Cardiac muscle cell (in vitro differentiated cells and primary cell): Measurements from ENCODE around the gene GH2. TPM values are rescaled to one million over a fixed set of nuclear protein-coding genes. Genes with fewer than 3 reads are reported as not detected.
"Not testable (repeated sequence)": the region's sequence is repeated elsewhere in the genome, so short reads cannot be mapped to it uniquely, and the experiment has no call there.

Experiments used
- DNase-seq, 2 donors: peaks; one replicate each; pipeline versions ENCODE4 v3.0.0 to v3.0.0-alpha.2; 2010 to 2017; ENCODE audit warnings: low read depth in 1 of 2, low spot score in 1 of 2
- H3K27ac ChIP-seq: fragments of 200-600 bp; sonication (generic); 2 replicates; pipeline ENCODE4 v1.5.1; 2016
- H3K27me3 ChIP-seq: fragments of 200-600 bp; sonication (generic); 2 replicates; pipeline ENCODE4 v1.6.0; 2016; ENCODE audit warnings: control low read depth
- H3K36me3 ChIP-seq: fragments of 200-600 bp; sonication (generic); 2 replicates; pipeline ENCODE4 v1.5.1; 2016; ENCODE audit warnings: control low read depth
- H3K4me1 ChIP-seq: fragments of 200-600 bp; sonication (generic); 2 replicates; pipeline ENCODE4 v1.8.1; 2017; ENCODE audit warnings: low read depth, mild to moderate bottlenecking, mixed run types
- H3K4me3 ChIP-seq: fragments of 200-600 bp; sonication (generic); 2 replicates; pipeline ENCODE4 v1.5.1; 2016; ENCODE audit warnings: mild to moderate bottlenecking
- H3K9me3 ChIP-seq: fragments of 200-600 bp; sonication (generic); 2 replicates; pipeline ENCODE4 v1.5.1; 2017; ENCODE audit warnings: low read depth, mild to moderate bottlenecking, control low read depth
- CTCF ChIP-seq: IDR thresholded peaks from 2 replicates; pipeline ENCODE4 v1.5.1; 2012; ENCODE audit warnings: low read depth, mild to moderate bottlenecking, low read length
- polyA plus RNA-seq: library from polyadenylated mRNA; unstranded; fragments of >200 nt; fragmentation: Nextera tagmentation; extraction: Ambion mirVana; gene quantifications from 2 replicates; pipeline ENCODE4 v1.2.1, GENCODE V29; 2016
- total RNA-seq: library from RNA; depleted of rRNA; stranded (reverse); fragments of >200 nt; gene quantifications from 2 replicates; pipeline ENCODE4 v1.2.3, GENCODE V29; 2016

GH2 gene
- total and polyA plus RNA-seq, 2 experiments from 2014 or later, result 0.35 TPM; not detected in 1

- H3K4me3 ChIP-seq, result no peak overlapping the region
- TF ChIP-seq CTCF, result peak; percentile 9
- peak in 1 of 2 donors; percentile 8 for DNase-seq
These were observed 36.6 kb upstream of the GH2 start for GRCh38 chr17:63918305-63918704.

GRCh38 chr17:63917646-63918045 lies 35.9 kb upstream of the GH2 start:
- H3K27me3 ChIP-seq, result peaks cover 4% of the 10 kb centered on the region
- no peak overlapping the region for H3K4me3 ChIP-seq
- no peak overlapping the region for H3K27ac ChIP-seq
- H3K9me3 ChIP-seq, result no peaks in the 10 kb centered on the region
- DNase-seq, result no peak
- no peak for TF ChIP-seq CTCF
- no peaks in the 10 kb centered on the region for H3K4me1 ChIP-seq
- H3K36me3 ChIP-seq, result no peaks in the 10 kb centered on the region

More at GRCh38 chr17:63918305-63918704, 36.6 kb upstream of the GH2 start:
- Histone ChIP-seq H3K9me3 (no peaks in the 10 kb centered on the region), H3K4me1 (no peaks in the 10 kb centered on the region), H3K27me3 (peaks cover 4% of the 10 kb centered on the region), H3K36me3 (no peaks in the 10 kb centered on the region), H3K27ac (no peak overlapping the region)

- not testable (repeated sequence) for DNase-seq
These were observed 35.5 kb upstream of the GH2 start for GRCh38 chr17:63917206-63917605.

DNA sequence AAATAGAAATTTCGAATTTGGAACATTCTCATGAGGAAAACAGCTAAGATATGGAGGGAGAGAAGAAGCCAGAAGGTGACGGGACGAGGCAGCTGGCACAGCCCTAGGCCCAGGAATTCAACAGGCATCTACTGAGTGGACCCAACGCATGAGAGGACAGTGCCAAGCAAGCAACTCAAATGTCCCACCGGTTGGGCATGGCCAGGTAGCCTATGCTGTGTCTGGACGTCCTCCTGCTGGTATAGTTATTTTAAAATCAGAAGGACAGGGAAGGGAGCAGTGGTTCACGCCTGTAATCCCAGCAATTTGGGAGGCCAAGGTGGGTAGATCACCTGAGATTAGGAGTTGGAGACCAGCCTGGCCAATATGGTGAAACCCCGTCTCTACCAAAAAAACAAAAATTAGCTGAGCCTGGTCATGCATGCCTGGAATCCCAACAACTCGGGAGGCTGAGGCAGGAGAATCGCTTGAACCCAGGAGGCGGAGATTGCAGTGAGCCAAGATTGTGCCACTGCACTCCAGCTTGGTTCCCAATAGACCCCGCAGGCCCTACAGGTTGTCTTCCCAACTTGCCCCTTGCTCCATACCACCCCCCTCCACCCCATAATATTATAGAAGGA lies 34.9 kb upstream of the GH2 start:
- Histone ChIP-seq H3K4me1 (no peaks in the 10 kb centered on the region), H3K9me3 (no peaks in the 10 kb centered on the region), H3K36me3 (no peaks in the 10 kb centered on the region), H3K27ac (no peak overlapping the region), H3K27me3 (peaks cover 4% of the 10 kb centered on the region), H3K4me3 (no peak overlapping the region)
- no peak for TF ChIP-seq CTCF
- no peak for DNase-seq

More at GRCh38 chr17:63917206-63917605, 35.5 kb upstream of the GH2 start:
- H3K36me3 ChIP-seq, H3K4me1 ChIP-seq, H3K4me3 ChIP-seq, H3K27me3 ChIP-seq, H3K9me3 ChIP-seq, H3K27ac ChIP-seq: not testable (repeated sequence)

- H3K4me3 ChIP-seq, DNase-seq, H3K27me3 ChIP-seq, H3K4me1 ChIP-seq, H3K9me3 ChIP-seq, H3K36me3 ChIP-seq, H3K27ac ChIP-seq: not testable (repeated sequence)
These were observed 34.0 kb upstream of the GH2 start for GRCh38 chr17:63915753-63916152.

DNA sequence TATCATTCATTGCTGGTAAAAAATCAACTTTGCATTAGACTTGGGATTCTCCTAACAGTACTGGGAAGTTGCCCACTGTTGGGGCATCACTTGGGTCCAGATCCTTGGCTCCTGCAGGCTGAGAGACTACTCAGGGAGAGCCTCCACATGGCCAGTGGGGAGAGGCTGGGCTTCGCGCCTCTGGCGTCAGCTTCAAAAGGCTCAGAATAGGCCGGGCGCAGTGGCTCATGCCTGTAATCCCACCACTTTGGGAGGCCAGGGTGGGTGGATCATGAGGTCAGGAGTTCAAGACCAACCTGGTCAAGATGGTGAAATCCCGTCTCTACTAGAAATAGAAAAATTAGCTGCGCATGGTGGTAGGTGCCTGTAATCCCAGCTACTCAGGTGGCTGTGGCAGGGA lies 32.7 kb upstream of the GH2 start:
- H3K36me3 ChIP-seq, result no peaks in the 10 kb centered on the region
- no peak overlapping the region for H3K4me3 ChIP-seq
- H3K27me3 ChIP-seq, result peaks cover 8% of the 10 kb centered on the region
- no peak for TF ChIP-seq CTCF
- H3K27ac ChIP-seq, result no peak overlapping the region
- no peak for DNase-seq
- H3K4me1 ChIP-seq, result no peaks in the 10 kb centered on the region
- no peaks in the 10 kb centered on the region for H3K9me3 ChIP-seq
